Measurements from ENCODE around the gene TRA2B.
"Not testable (repeated sequence)": the region's sequence is repeated elsewhere in the genome, so short reads cannot be mapped to it uniquely, and the experiment has no call there.

Gene TRA2B

GRCh38 chr3:185927501-185928200 is 10.2 kb downstream of the TRA2B start:
- no peak for DNase-seq (ENCODE audit: low read depth in 2 of 2)

GRCh38 chr3:185926445-185926844 is 11.4 kb downstream of the TRA2B start:
- DNase-seq (ENCODE audit: low read depth in 2 of 2) = no peak

- DNase-seq (ENCODE audit: low read depth in 2 of 2) = no peak
Measured at GRCh38 chr3:185925353-185925752, 12.5 kb downstream of the TRA2B start.

- no peak for DNase-seq (ENCODE audit: low read depth in 2 of 2)
Measured at GRCh38 chr3:185924375-185924774, 13.4 kb downstream of the TRA2B start.

GRCh38 chr3:185920184-185920583 is 17.6 kb downstream of the TRA2B start:
- DNase-seq (ENCODE audit: low read depth in 2 of 2) = no peak

- DNase-seq (ENCODE audit: low read depth in 2 of 2) = no peak
Measured at GRCh38 chr3:185916042-185916833, 21.6 kb downstream of the TRA2B start.

- DNase-seq (ENCODE audit: low read depth in 2 of 2) = no peak
Measured at GRCh38 chr3:185915642-185916041, 22.2 kb downstream of the TRA2B start.

- DNase-seq (ENCODE audit: low read depth in 2 of 2) = no peak
Measured at GRCh38 chr3:185914911-185915629, 22.7 kb downstream of the TRA2B start.

GRCh38 chr3:185912929-185913901 is 24.6 kb downstream of the TRA2B start:
- no peak for DNase-seq (ENCODE audit: low read depth in 2 of 2)

- DNase-seq (ENCODE audit: low read depth in 2 of 2) = no peak
Measured at GRCh38 chr3:185912512-185912911, 25.3 kb downstream of the TRA2B start.

GRCh38 chr3:185911076-185911448 is 26.8 kb downstream of the TRA2B start:
- not testable (repeated sequence) for DNase-seq (ENCODE audit: low read depth in 2 of 2)

- DNase-seq (ENCODE audit: low read depth in 2 of 2) = not testable (repeated sequence)
Measured at GRCh38 chr3:185910322-185911075, 27.3 kb downstream of the TRA2B start.

GRCh38 chr3:185909913-185910312 is 27.9 kb downstream of the TRA2B start:
- DNase-seq (ENCODE audit: low read depth in 2 of 2) = not testable (repeated sequence)

GRCh38 chr3:185900228-185900627 is 37.6 kb downstream of the TRA2B start:
- no peak for DNase-seq (ENCODE audit: low read depth in 2 of 2)

GRCh38 chr3:185896636-185897035 is 41.2 kb downstream of the TRA2B start:
- DNase-seq (ENCODE audit: low read depth in 2 of 2) = no peak

GRCh38 chr3:185887066-185887465 is 50.7 kb downstream of the TRA2B start:
- DNase-seq (ENCODE audit: low read depth in 2 of 2) = no peak

- DNase-seq (ENCODE audit: low read depth in 2 of 2) = no peak
Measured at GRCh38 chr3:185884641-185885040, 53.2 kb downstream of the TRA2B start.

- DNase-seq (ENCODE audit: low read depth in 2 of 2) = no peak
Measured at GRCh38 chr3:185881926-185882325, 55.9 kb downstream of the TRA2B start.

- no peak for DNase-seq (ENCODE audit: low read depth in 2 of 2)
Measured at GRCh38 chr3:185880600-185880999, 57.2 kb downstream of the TRA2B start.

GRCh38 chr3:185878920-185879319 is 58.9 kb downstream of the TRA2B start:
- no peak for DNase-seq (ENCODE audit: low read depth in 2 of 2)

GRCh38 chr3:185874119-185874518 is 63.7 kb downstream of the TRA2B start:
- no peak for DNase-seq (ENCODE audit: low read depth in 2 of 2)

Measured in stimulated activated CD4-positive, alpha-beta T cell treated with anti-CD3 and anti-CD28 coated beads, Interleukin-12 subunit alpha, Interleukin-12 subunit beta, amount 100 ng/mL, for 24 hours (primary cell).